ENCODE measurements around the gene TMEM8B. TPM values are rescaled to one million over a fixed set of nuclear protein-coding genes. Genes with fewer than 3 reads are reported as not detected.

TMEM8B gene
- polyA plus RNA-seq, 3 donors: 2.6 to 11.6 (median 3.8) TPM

- TF ChIP-seq CTCF (IDR thresholded peaks at IDR 0.05): no peak
- DNase-seq: peak in 1 of 3 donors; percentile 1
- Histone ChIP-seq H2AFZ (ENCODE audit: insufficient read depth, low read depth, low read length, poor library complexity, severe bottlenecking) (no peak overlapping the region), H3K4me1 (ENCODE audit: control insufficient read depth in 1 of 2, insufficient read depth in 2 of 2, low read length in 2 of 2) (peaks cover 4 to 19% of the 10 kb centered on the region in 2 donors), H3K9me3 (replicated peaks in 1 of 2; ENCODE audit: control insufficient read depth in 1 of 2, insufficient read depth in 1 of 2, low read length in 2 of 2) (no peaks in the 10 kb centered on the region), H3K4me2 (replicated peaks; ENCODE audit: extremely low read depth, low read length, poor library complexity, severe bottlenecking) (no peak overlapping the region), H3K79me2 (ENCODE audit: insufficient read depth, low read length) (no peaks in the 10 kb centered on the region), H4K20me1 (ENCODE audit: insufficient read depth, low read length) (no peaks in the 10 kb centered on the region), H3K4me3 (replicated peaks in 1 of 3; ENCODE audit: low read depth in 2 of 3, low read length in 3 of 3) (no peak overlapping the region), H3K9ac (ENCODE audit: insufficient read depth, low read length, poor library complexity, severe bottlenecking) (no peak overlapping the region), H3K27ac (ENCODE audit: low read depth in 1 of 2, low read length in 2 of 2) (no peak overlapping the region), H3K27me3 (ENCODE audit: control insufficient read depth in 2 of 2, insufficient read depth in 2 of 2, low read length in 2 of 2) (peaks cover 13 to 61% of the 10 kb centered on the region in 2 donors), H3K36me3 (replicated peaks in 1 of 2; ENCODE audit: control insufficient read depth in 1 of 2, insufficient read depth in 2 of 2, low read length in 2 of 2) (no peaks in the 10 kb centered on the region)
- Mint-ChIP-seq H3K27me3 (ENCODE audit: low read depth in 3 of 3) (peaks cover 52 to 71% (median 59%) of the 10 kb centered on the region in 3 donors), H3K9me3 (peaks cover 0 to 4% (median 0%) of the 10 kb centered on the region in 7 donors), H3K4me1 (peaks cover 22% of the 10 kb centered on the region), H3K36me3 (peaks cover 0 to 6% of the 10 kb centered on the region in 2 donors), H3K27ac (peak overlapping the region in 1 of 7 donors; percentile 9), H3K4me3 (peak overlapping the region in 1 of 2 donors; percentile 61)
- 90% methylated on average over 4 of the region's 5 CpGs for WGBS (ENCODE audit: insufficient coverage)
- intact Hi-C loops (cut with micrococcal nuclease): loop anchor here in 1 of 2 donors (10.0 kb wide), 1 partner anchor 58 kb away; no protein-coding TSS in a partner anchor
Measured at GRCh38 chr9:35856882-35857281, 27.9 kb downstream of the TMEM8B start.

- intact Hi-C loops (cut with micrococcal nuclease): loop anchor here in 1 of 2 donors (10.0 kb wide), 1 partner anchor 56 kb away; no protein-coding TSS in a partner anchor
- no peak overlapping the region for H3K4me3 ChIP-seq (replicated peaks in 1 of 3; ENCODE audit: low read depth in 2 of 3, low read length in 3 of 3)
- H3K9me3 ChIP-seq (replicated peaks in 1 of 2; ENCODE audit: control insufficient read depth in 1 of 2, insufficient read depth in 1 of 2, low read length in 2 of 2): no peaks in the 10 kb centered on the region
Measured at GRCh38 chr9:35858458-35858857, 29.4 kb downstream of the TMEM8B start.

More at GRCh38 chr9:35858458-35858857, 29.4 kb downstream of the TMEM8B start:
- no peak for TF ChIP-seq CTCF (IDR thresholded peaks at IDR 0.05)
- H3K4me1 Mint-ChIP-seq: peaks cover 22% of the 10 kb centered on the region
- peaks cover 4 to 19% of the 10 kb centered on the region in 2 donors for H3K4me1 ChIP-seq (ENCODE audit: control insufficient read depth in 1 of 2, insufficient read depth in 2 of 2, low read length in 2 of 2)
- H3K79me2 ChIP-seq (ENCODE audit: insufficient read depth, low read length): no peaks in the 10 kb centered on the region
- H3K27me3 Mint-ChIP-seq (ENCODE audit: low read depth in 3 of 3): peaks cover 47 to 70% (median 49%) of the 10 kb centered on the region in 3 donors
- no peak overlapping the region for H3K9ac ChIP-seq (ENCODE audit: insufficient read depth, low read length, poor library complexity, severe bottlenecking)
- peaks cover 11 to 57% of the 10 kb centered on the region in 2 donors for H3K27me3 ChIP-seq (ENCODE audit: control insufficient read depth in 2 of 2, insufficient read depth in 2 of 2, low read length in 2 of 2)
- H3K27ac ChIP-seq (ENCODE audit: low read depth in 1 of 2, low read length in 2 of 2): no peak overlapping the region
- WGBS (ENCODE audit: insufficient coverage): no CpG with 5 or more reads among the region's 5 CpGs
- H3K4me3 Mint-ChIP-seq: peak overlapping the region in 1 of 2 donors; percentile 62
- H3K36me3 ChIP-seq (replicated peaks in 1 of 2; ENCODE audit: control insufficient read depth in 1 of 2, insufficient read depth in 2 of 2, low read length in 2 of 2): no peaks in the 10 kb centered on the region
- H3K9me3 Mint-ChIP-seq: peaks cover 0 to 4% (median 0%) of the 10 kb centered on the region in 7 donors
- no peaks in the 10 kb centered on the region for H4K20me1 ChIP-seq (ENCODE audit: insufficient read depth, low read length)
- peak overlapping the region in 2 of 7 donors; percentile 33 to 60 for H3K27ac Mint-ChIP-seq
- H3K4me2 ChIP-seq (replicated peaks; ENCODE audit: extremely low read depth, low read length, poor library complexity, severe bottlenecking): no peak overlapping the region
- no peak overlapping the region for H2AFZ ChIP-seq (ENCODE audit: insufficient read depth, low read depth, low read length, poor library complexity, severe bottlenecking)
- DNase-seq: peak in 1 of 3 donors; percentile 2
- H3K36me3 Mint-ChIP-seq: peaks cover 0 to 2% of the 10 kb centered on the region in 2 donors
